ENCODE data around the gene PUS3.

GRCh38 chr11:125902277-125902926 is 604 bp downstream of the PUS3 start:
- TF ChIP-seq SUZ12 (IDR thresholded peaks at IDR 0.05) (no peak), TARDBP (IDR thresholded peaks at IDR 0.05) (no peak), BHLHE40 (IDR thresholded peaks at IDR 0.05; ENCODE audit: borderline replicate concordance) (no peak), CTBP1 (IDR thresholded peaks at IDR 0.05; ENCODE audit: borderline replicate concordance) (no peak), FOXA1 (IDR thresholded peaks at IDR 0.05) (no peak), SP1 (IDR thresholded peaks at IDR 0.05) (no peak)
